HL-60 (cell line): ENCODE results near the gene CACNA1H.

Experiments used
- CTCF ChIP-seq: IDR thresholded peaks from one replicate; pipeline ENCODE4 v1.5.1; 2011; ENCODE audit warnings: low read length, control low read depth, inconsistent platforms; ENCODE audit not compliant: insufficient read depth
- GABPA ChIP-seq: IDR thresholded peaks from 2 replicates; pipeline ENCODE4 v1.6.1; 2012; ENCODE audit warnings: low read depth
- POLR2AphosphoS5 ChIP-seq: IDR thresholded peaks from 2 replicates; pipeline ENCODE4 v1.6.1; 2012; ENCODE audit warnings: low read depth
- REST ChIP-seq: IDR thresholded peaks from 2 replicates; pipeline ENCODE4 v1.6.1; 2012; ENCODE audit warnings: low read depth; ENCODE audit not compliant: insufficient replicate concordance

- TF ChIP-seq POLR2AphosphoS5 (no peak), GABPA (no peak), CTCF (no peak), REST (no peak)
Observed at GRCh38 chr16:1211451-1212268, 58.8 kb downstream of the CACNA1H start.
